ENCODE data around the gene TUBGCP6.

TUBGCP6 gene

GRCh38 chr22:50215297-50216054 is 29.3 kb downstream of the TUBGCP6 start:
- Histone ChIP-seq H3K9me3 (ENCODE audit: insufficient read depth, low read depth, low read length) (no peaks in the 10 kb centered on the region), H3K9me2 (replicated peaks; ENCODE audit: low read depth, low read length) (no peaks in the 10 kb centered on the region), H3K36me3 (ENCODE audit: insufficient read depth, low read length) (peaks cover 57% of the 10 kb centered on the region; the same call in 1 of the 2 replicates), H4K20me1 (ENCODE audit: insufficient read depth, low read length, poor library complexity, severe bottlenecking) (no peaks in the 10 kb centered on the region), H3K4me2 (ENCODE audit: low read depth, low read length, poor library complexity, severe bottlenecking) (no peak overlapping the region), H3K4me3 (ENCODE audit: low read length, poor library complexity, severe bottlenecking) (no peak overlapping the region), H3K9ac (ENCODE audit: low read depth, low read length, poor library complexity, severe bottlenecking) (no peak overlapping the region), H3F3A (ENCODE audit: low read depth) (no peaks in the 10 kb centered on the region), H2AFZ (ENCODE audit: low read length) (no peak overlapping the region), H3K79me2 (ENCODE audit: insufficient read depth, low read length) (no peaks in the 10 kb centered on the region), H3K4me1 (ENCODE audit: insufficient read depth, low read length, poor library complexity, severe bottlenecking) (no peaks in the 10 kb centered on the region), H3K27me3 (ENCODE audit: insufficient read depth, low read length, poor library complexity, severe bottlenecking) (no peaks in the 10 kb centered on the region)
- TF ChIP-seq EZH2phosphoT487 (IDR thresholded peaks at IDR 0.05; ENCODE audit: borderline replicate concordance), result no peak
- no peak for TF ChIP-seq CTCF (conservative IDR thresholded peaks at IDR 0.05; ENCODE audit: low read length)

- H4K20me1 ChIP-seq (ENCODE audit: insufficient read depth, low read length, poor library complexity, severe bottlenecking), result peaks cover 3% of the 10 kb centered on the region
- no peak for TF ChIP-seq EZH2phosphoT487 (IDR thresholded peaks at IDR 0.05; ENCODE audit: borderline replicate concordance)
- TF ChIP-seq CTCF (conservative IDR thresholded peaks at IDR 0.05; ENCODE audit: low read length), result no peak
These were observed 31.6 kb downstream of the TUBGCP6 start for GRCh38 chr22:50213263-50213662.

GRCh38 chr22:50211147-50211546 is 33.7 kb downstream of the TUBGCP6 start:
- H3F3A ChIP-seq (ENCODE audit: low read depth), result no peaks in the 10 kb centered on the region
- no peak overlapping the region for H3K4me2 ChIP-seq (ENCODE audit: low read depth, low read length, poor library complexity, severe bottlenecking)
- peaks cover 16% of the 10 kb centered on the region for H3K4me1 ChIP-seq (ENCODE audit: insufficient read depth, low read length, poor library complexity, severe bottlenecking)
- H3K9ac ChIP-seq (ENCODE audit: low read depth, low read length, poor library complexity, severe bottlenecking), result no peak overlapping the region
- no peaks in the 10 kb centered on the region for H3K27me3 ChIP-seq (ENCODE audit: insufficient read depth, low read length, poor library complexity, severe bottlenecking)
- H2AFZ ChIP-seq (ENCODE audit: low read length), result no peak overlapping the region
- H3K4me3 ChIP-seq (ENCODE audit: low read length, poor library complexity, severe bottlenecking), result no peak overlapping the region
- H3K79me2 ChIP-seq (ENCODE audit: insufficient read depth, low read length), result no peaks in the 10 kb centered on the region
- peaks cover 23% of the 10 kb centered on the region; the same call in 1 of the 2 replicates for H3K36me3 ChIP-seq (ENCODE audit: insufficient read depth, low read length)
- TF ChIP-seq CTCF (conservative IDR thresholded peaks at IDR 0.05; ENCODE audit: low read length) (no peak), EZH2phosphoT487 (IDR thresholded peaks at IDR 0.05; ENCODE audit: borderline replicate concordance) (no peak)
- no peaks in the 10 kb centered on the region for H3K9me3 ChIP-seq (ENCODE audit: insufficient read depth, low read depth, low read length)
- H4K20me1 ChIP-seq (ENCODE audit: insufficient read depth, low read length, poor library complexity, severe bottlenecking), result peaks cover 3% of the 10 kb centered on the region
- H3K9me2 ChIP-seq (replicated peaks; ENCODE audit: low read depth, low read length), result no peaks in the 10 kb centered on the region

More at GRCh38 chr22:50213263-50213662, 31.6 kb downstream of the TUBGCP6 start:
- H3F3A ChIP-seq (ENCODE audit: low read depth), result no peaks in the 10 kb centered on the region
- no peak overlapping the region for H3K4me2 ChIP-seq (ENCODE audit: low read depth, low read length, poor library complexity, severe bottlenecking)
- H3K36me3 ChIP-seq (ENCODE audit: insufficient read depth, low read length), result peaks cover 44% of the 10 kb centered on the region; the same call in 1 of the 2 replicates
- no peaks in the 10 kb centered on the region for H3K9me3 ChIP-seq (ENCODE audit: insufficient read depth, low read depth, low read length)
- H3K4me3 ChIP-seq (ENCODE audit: low read length, poor library complexity, severe bottlenecking), result no peak overlapping the region
- no peak overlapping the region for H2AFZ ChIP-seq (ENCODE audit: low read length)
- H3K4me1 ChIP-seq (ENCODE audit: insufficient read depth, low read length, poor library complexity, severe bottlenecking), result no peaks in the 10 kb centered on the region
- no peaks in the 10 kb centered on the region for H3K27me3 ChIP-seq (ENCODE audit: insufficient read depth, low read length, poor library complexity, severe bottlenecking)
- H3K9ac ChIP-seq (ENCODE audit: low read depth, low read length, poor library complexity, severe bottlenecking), result no peak overlapping the region
- H3K9me2 ChIP-seq (replicated peaks; ENCODE audit: low read depth, low read length), result no peaks in the 10 kb centered on the region
- H3K79me2 ChIP-seq (ENCODE audit: insufficient read depth, low read length), result no peaks in the 10 kb centered on the region
